Mucosa of rectum (tissue), 2 donors: ENCODE results near the gene TNIK.

Experiments used
- H3K27ac ChIP-seq, 2 donors: one replicate each; pipeline ENCODE4 v1.7.0; 2013; ENCODE audit warnings: inconsistent platforms in 2 of 2, low read depth in 2 of 2, low read length in 2 of 2
- H3K27me3 ChIP-seq, 2 donors: one replicate each; pipeline ENCODE4 v1.7.0; 2013; ENCODE audit warnings: low read length in 2 of 2; ENCODE audit not compliant: control insufficient read depth in 2 of 2, insufficient read depth in 2 of 2
- H3K36me3 ChIP-seq, 2 donors: one replicate each; pipeline ENCODE4 v1.7.0; 2013; ENCODE audit warnings: low read length in 2 of 2; ENCODE audit not compliant: control insufficient read depth in 2 of 2, insufficient read depth in 2 of 2
- H3K4me1 ChIP-seq, 2 donors: one replicate each; pipeline ENCODE4 v1.7.0; 2013; ENCODE audit warnings: low read length in 2 of 2, mild to moderate bottlenecking in 1 of 2; ENCODE audit not compliant: control insufficient read depth in 2 of 2, insufficient read depth in 2 of 2
- H3K4me3 ChIP-seq, 2 donors: one replicate each; pipeline ENCODE4 v1.7.0; 2013; ENCODE audit warnings: low read length in 2 of 2
- H3K9ac ChIP-seq, 2 donors: one replicate each; pipeline ENCODE4 v1.7.0; 2013; ENCODE audit warnings: low read length in 2 of 2, low read depth in 1 of 2, mild to moderate bottlenecking in 1 of 2
- H3K9me3 ChIP-seq, 2 donors: one replicate each; pipeline ENCODE4 v1.7.0; 2013; ENCODE audit warnings: low read length in 2 of 2; ENCODE audit not compliant: control insufficient read depth in 2 of 2
- donor health status: healthy.
- donor health status: Normal muscosa, but diverticular disease.

The TNIK gene

DNA sequence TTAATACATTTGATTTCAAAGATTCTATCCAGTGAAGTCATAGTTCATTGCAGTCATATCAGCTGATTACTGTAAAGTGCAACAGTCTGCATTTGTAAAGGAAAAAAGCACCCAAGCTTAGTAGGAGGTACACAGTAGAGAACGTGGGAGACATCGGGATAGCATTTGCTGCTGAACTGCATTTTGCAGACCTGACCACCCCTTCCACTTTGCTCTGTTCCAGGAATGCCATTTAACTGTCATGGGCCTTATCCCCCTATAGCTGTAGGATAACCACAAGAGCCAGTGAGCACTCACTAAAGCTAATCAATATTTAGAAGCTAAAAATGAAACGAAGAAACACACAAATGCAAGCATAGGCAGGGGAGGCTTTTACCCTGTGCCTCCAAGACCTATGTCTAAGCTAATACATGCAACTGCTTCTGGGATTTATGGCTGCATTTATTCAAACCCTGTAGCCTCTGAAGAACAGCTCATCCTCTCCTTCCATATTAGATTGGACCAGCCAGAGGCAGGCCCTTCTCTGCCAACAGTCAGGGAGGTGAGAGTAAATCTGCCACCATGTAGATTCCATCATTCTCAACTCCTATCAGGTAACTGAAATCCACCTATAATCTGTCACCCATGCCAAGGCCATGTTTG lies 23.0 kb downstream of the TNIK start:
- Histone ChIP-seq H3K27me3 (no peaks in the 10 kb centered on the region), H3K9ac (no peak overlapping the region), H3K4me3 (no peak overlapping the region), H3K4me1 (no peaks in the 10 kb centered on the region), H3K9me3 (no peaks in the 10 kb centered on the region), H3K27ac (no peak overlapping the region), H3K36me3 (no peaks in the 10 kb centered on the region)

DNA sequence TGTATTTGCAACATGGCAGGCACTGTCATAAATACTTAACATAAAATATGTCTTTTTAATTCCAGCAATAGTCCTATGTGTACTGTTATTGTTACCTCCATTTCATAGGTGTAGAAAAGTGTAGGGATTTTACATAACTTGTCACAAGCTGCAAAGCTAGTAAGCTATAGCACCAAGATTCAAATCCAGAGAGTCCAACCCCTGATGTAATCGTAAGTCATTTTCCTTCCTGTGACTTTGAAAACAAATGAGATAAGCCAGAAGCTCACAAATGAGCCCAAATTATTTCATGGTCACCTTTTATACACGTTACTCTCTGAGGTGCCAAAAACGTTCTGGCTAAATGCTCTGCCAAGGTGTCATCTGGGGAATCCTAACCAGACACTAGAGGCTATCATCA lies 23.8 kb downstream of the TNIK start:
- H3K4me1 ChIP-seq = no peaks in the 10 kb centered on the region
- no peak overlapping the region for H3K27ac ChIP-seq
- no peaks in the 10 kb centered on the region for H3K36me3 ChIP-seq
- no peaks in the 10 kb centered on the region for H3K9me3 ChIP-seq
- H3K27me3 ChIP-seq = no peaks in the 10 kb centered on the region
- H3K9ac ChIP-seq = no peak overlapping the region
- H3K4me3 ChIP-seq = no peak overlapping the region

DNA sequence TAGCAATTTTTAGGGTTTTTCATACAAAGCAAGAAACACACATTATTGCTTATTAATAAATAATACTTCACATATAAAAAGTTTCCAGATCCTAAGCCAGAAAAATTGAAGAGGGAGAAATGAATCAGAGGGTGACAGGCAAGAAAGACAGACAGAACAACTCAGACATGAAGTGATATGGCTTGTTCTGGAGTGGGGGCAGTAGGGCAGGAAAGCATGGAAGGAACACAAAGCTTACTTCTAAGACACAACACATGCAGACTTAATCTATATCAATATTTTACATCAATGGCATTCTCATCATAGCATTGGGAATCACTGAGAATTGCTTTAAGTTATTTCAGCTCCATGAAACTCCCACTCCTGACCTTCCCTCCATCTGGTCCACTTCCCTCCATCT lies 24.4 kb downstream of the TNIK start:
- no peak overlapping the region for H3K4me3 ChIP-seq
- no peaks in the 10 kb centered on the region for H3K27me3 ChIP-seq
- H3K4me1 ChIP-seq = no peaks in the 10 kb centered on the region
- no peak overlapping the region for H3K9ac ChIP-seq
- H3K9me3 ChIP-seq = no peaks in the 10 kb centered on the region
- no peaks in the 10 kb centered on the region for H3K36me3 ChIP-seq
- H3K27ac ChIP-seq = no peak overlapping the region

DNA sequence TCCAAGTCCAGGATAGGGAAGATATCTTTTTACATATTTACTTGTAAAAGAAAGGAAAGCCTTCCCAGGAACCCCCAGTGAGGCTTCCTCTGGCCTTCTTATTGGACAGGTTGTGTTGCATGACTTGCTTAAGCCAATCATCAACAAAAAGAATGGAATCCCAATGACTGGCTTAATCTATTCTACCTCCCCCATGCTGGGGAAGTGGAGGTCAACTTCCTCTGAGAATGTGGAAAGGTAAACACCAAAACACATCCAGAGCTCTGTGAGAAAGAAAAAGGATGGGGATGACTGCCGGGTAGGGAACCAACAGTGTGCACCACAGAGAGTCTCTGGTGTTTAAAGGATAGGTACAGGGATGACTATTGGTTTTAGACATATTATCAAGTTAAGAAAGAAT lies 25.1 kb downstream of the TNIK start:
- H3K27me3 ChIP-seq = no peaks in the 10 kb centered on the region
- H3K9me3 ChIP-seq = no peaks in the 10 kb centered on the region
- H3K4me3 ChIP-seq = no peak overlapping the region
- H3K27ac ChIP-seq = no peak overlapping the region
- H3K36me3 ChIP-seq = no peaks in the 10 kb centered on the region
- no peak overlapping the region for H3K9ac ChIP-seq
- H3K4me1 ChIP-seq = no peaks in the 10 kb centered on the region

DNA sequence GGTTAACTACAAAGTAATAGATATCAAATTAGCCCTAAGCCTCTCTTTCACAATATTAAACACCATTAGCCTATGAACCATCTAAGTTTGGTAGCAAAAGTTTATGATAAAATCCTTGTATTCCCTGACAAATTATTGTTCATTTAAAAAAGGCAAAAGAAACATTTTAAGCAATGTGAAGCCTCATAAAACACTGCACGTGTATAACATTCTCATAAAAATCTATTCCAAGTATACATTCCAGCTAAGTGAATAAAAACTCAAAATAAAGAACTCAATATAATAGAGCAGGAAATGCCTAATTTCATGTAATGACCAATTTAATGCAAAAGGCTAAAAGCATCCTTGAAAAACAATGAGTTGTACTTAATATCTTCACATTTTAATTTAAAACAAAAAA lies 27.7 kb downstream of the TNIK start:
- H3K4me1 ChIP-seq = no peaks in the 10 kb centered on the region
- H3K9ac ChIP-seq = no peak overlapping the region
- H3K27me3 ChIP-seq = no peaks in the 10 kb centered on the region
- H3K27ac ChIP-seq = no peak overlapping the region
- no peaks in the 10 kb centered on the region for H3K36me3 ChIP-seq
- H3K9me3 ChIP-seq = no peaks in the 10 kb centered on the region
- H3K4me3 ChIP-seq = no peak overlapping the region

DNA sequence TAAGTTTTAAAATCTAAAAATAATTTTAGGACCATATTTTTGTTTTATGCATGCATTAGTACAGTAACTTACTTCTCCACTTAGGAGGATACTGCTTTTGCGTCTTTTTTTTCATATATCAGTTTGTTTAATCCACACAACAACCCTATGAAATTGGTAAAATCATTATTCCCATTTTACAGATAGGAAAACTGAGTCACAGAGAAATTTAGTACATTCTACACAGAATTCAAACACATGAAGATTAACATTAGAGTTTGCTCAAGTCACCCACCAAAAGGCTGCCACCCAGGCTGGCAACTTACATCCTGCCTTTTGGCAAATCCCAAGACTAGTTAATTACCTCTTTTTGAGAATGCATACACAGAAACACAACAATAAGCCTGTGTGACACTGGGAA lies 28.7 kb downstream of the TNIK start:
- Histone ChIP-seq H3K27me3 (no peaks in the 10 kb centered on the region), H3K36me3 (no peaks in the 10 kb centered on the region), H3K27ac (no peak overlapping the region), H3K4me1 (no peaks in the 10 kb centered on the region), H3K9me3 (no peaks in the 10 kb centered on the region), H3K4me3 (no peak overlapping the region), H3K9ac (no peak overlapping the region)

DNA sequence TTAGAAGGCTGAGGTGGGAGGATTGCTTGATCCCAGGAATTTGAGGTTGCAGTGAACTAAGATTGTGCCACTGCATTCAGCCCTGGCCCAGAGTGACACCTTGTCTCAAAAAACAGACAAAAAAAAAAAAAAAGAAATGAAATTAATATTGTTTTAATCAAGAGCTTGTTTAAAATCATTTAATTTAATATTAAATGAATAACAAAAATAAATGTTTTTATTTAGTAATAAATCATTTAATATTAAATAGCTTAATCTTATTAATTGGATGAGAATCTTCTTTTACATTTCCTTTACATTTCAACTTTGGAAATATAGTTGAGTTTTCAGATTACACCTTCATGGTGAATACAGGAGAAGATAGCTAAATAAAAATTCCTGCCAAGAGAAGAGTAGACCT lies 29.7 kb downstream of the TNIK start:
- Histone ChIP-seq H3K4me1 (no peaks in the 10 kb centered on the region), H3K4me3 (no peak overlapping the region), H3K36me3 (no peaks in the 10 kb centered on the region), H3K9me3 (no peaks in the 10 kb centered on the region), H3K27me3 (no peaks in the 10 kb centered on the region), H3K9ac (no peak overlapping the region), H3K27ac (no peak overlapping the region)

DNA sequence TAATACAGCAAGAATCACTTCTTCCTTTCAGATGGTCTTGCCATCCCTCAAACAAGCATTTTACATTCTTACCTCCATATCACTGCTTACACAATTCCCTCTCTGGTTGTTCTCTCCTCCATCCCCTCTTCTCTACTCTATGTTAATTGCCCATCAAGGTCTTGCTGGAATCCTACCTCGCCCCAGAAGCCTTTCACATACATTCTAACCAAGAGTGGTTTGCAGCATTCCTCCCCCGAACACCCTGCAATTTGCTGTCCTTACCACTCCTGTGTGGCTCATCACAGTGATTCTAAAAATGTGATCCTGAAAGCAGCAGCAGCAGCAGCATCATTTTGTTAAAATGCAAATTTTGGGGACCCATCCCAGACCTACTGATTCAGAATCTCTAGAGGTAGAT lies 30.6 kb downstream of the TNIK start:
- no peak overlapping the region for H3K4me3 ChIP-seq
- no peaks in the 10 kb centered on the region for H3K27me3 ChIP-seq
- H3K9me3 ChIP-seq = no peaks in the 10 kb centered on the region
- no peaks in the 10 kb centered on the region for H3K4me1 ChIP-seq
- no peak overlapping the region for H3K27ac ChIP-seq
- H3K9ac ChIP-seq = no peak overlapping the region
- H3K36me3 ChIP-seq = no peaks in the 10 kb centered on the region

DNA sequence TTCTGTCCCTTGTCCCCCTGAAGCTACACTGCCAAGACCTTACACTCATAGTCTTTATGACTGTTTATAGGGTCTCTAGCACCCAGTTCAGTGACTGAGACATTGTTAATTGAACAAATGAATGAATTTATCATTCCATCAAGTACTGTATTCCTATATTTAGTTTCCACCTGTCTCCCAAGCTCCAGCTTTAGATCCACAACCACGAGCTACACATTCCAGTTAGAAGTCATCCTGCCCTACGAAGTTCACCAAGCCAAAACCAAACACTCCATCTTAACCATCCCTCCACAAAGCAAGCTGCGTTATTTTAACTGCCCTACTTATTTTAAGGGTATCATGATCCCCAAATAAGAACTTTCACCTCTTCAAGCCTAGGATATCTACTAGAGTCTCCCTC lies 31.3 kb downstream of the TNIK start:
- Histone ChIP-seq H3K27me3 (no peaks in the 10 kb centered on the region), H3K4me1 (no peaks in the 10 kb centered on the region), H3K27ac (no peak overlapping the region), H3K4me3 (no peak overlapping the region), H3K9me3 (no peaks in the 10 kb centered on the region), H3K9ac (no peak overlapping the region), H3K36me3 (no peaks in the 10 kb centered on the region)

DNA sequence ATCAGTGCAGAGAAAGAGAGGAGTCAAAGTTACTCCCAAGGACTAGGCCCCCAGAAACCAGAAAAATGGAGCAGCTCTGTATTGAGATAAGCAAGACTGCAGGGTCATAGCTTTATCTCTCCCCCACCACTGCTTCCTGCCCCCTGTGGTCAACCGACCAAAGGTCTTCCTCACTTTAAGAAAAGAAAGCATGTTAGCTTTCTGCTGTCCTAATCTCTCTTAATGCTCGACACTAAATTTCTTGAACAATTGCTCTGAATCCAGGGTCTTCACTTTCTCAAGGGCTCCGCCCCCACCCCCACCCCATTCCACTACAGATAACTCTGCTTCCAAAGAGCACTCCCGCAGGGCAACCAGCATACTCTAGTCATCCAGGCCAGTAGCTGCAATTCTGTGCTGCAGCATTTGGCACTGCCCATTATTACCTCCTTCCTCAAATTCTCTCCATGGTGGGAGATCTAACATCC lies 31.9 kb downstream of the TNIK start:
- H3K4me1 ChIP-seq = no peaks in the 10 kb centered on the region
- H3K9ac ChIP-seq = no peak overlapping the region
- H3K9me3 ChIP-seq = no peaks in the 10 kb centered on the region
- no peaks in the 10 kb centered on the region for H3K27me3 ChIP-seq
- no peaks in the 10 kb centered on the region for H3K36me3 ChIP-seq
- no peak overlapping the region for H3K4me3 ChIP-seq
- no peak overlapping the region for H3K27ac ChIP-seq
